ENCODE data around the gene PCF11. TPM values are rescaled to one million over a fixed set of nuclear protein-coding genes. Genes with fewer than 3 reads are reported as not detected.
"Not testable (repeated sequence)": the region's sequence is repeated elsewhere in the genome, so short reads cannot be mapped to it uniquely, and the experiment has no call there.

PCF11 gene
- total and polyA plus RNA-seq, 2 of the 13 experiments (the other 11 are each of a cell fraction or from before 2014, with no cell fraction given), result 40.3 to 47.7 TPM

- ATAC-seq (no peak), DNase-seq (ENCODE audit: low spot score) (no peak), FAIRE-seq (no peak)
- Histone ChIP-seq H3K4me3 (replicated peaks in 1 of 3; ENCODE audit: insufficient read depth in 1 of 3, low read depth in 2 of 3, low read length in 3 of 3) (no peak overlapping the region), H3K4me1 (ENCODE audit: insufficient read depth, low read length) (no peaks in the 10 kb centered on the region), H3K79me2 (ENCODE audit: insufficient read depth, low read length) (no peaks in the 10 kb centered on the region), H3K36me3 (replicated peaks in 1 of 2; ENCODE audit: control insufficient read depth in 1 of 2, insufficient read depth in 2 of 2, low read length in 2 of 2) (0 out of 5 replicates have a peak, but pooled peaks cover 0 to 4% of the 10 kb centered on the region in 2 experiments), H3K9ac (ENCODE audit: insufficient read depth, low read depth, low read length) (no peak overlapping the region), H3K4me2 (ENCODE audit: low read depth, low read length) (no peak overlapping the region), H3K9me3 (ENCODE audit: low read length) (no peaks in the 10 kb centered on the region), H3K27ac (ENCODE audit: extremely low read length, insufficient read depth, low read length) (no peak overlapping the region), H4K20me1 (ENCODE audit: insufficient read depth, low read length) (no peaks in the 10 kb centered on the region), H2AFZ (ENCODE audit: low read length) (no peak overlapping the region), H3K27me3 (ENCODE audit: control insufficient read depth in 1 of 2, insufficient read depth in 2 of 2, low read length in 2 of 2) (no peaks in the 10 kb centered on the region; a peak in 1 of 5 replicates)
- BruUV-seq (replicated peaks), result no TSS peak
- 95% methylated on average over 1 of the region's 1 CpG for WGBS (ENCODE audit: low lambda C conversion rate)
- TF ChIP-seq, protein P1, sequence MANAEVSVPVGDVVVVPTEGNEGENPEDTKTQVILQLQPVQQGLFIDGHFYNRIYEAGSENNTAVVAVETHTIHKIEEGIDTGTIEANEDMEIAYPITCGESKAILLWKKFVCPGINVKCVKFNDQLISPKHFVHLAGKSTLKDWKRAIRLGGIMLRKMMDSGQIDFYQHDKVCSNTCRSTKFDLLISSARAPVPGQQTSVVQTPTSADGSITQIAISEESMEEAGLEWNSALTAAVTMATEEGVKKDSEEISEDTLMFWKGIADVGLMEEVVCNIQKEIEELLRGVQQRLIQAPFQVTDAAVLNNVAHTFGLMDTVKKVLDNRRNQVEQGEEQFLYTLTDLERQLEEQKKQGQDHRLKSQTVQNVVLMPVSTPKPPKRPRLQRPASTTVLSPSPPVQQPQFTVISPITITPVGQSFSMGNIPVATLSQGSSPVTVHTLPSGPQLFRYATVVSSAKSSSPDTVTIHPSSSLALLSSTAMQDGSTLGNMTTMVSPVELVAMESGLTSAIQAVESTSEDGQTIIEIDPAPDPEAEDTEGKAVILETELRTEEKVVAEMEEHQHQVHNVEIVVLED (CRISPR knock-in tag; IDR thresholded peaks at IDR 0.05; ENCODE audit: borderline replicate concordance), result no peak
- no peak for TF ChIP-seq NFATC3 (CRISPR knock-in tag; IDR thresholded peaks at IDR 0.05)
- no peak for TF ChIP-seq MEIS2 (CRISPR knock-in tag; IDR thresholded peaks at IDR 0.05)
- no peak for TF ChIP-seq ZNF788 (CRISPR knock-in tag; IDR thresholded peaks at IDR 0.05; ENCODE audit: borderline replicate concordance)
- TF ChIP-seq ZNF598 (CRISPR knock-in tag; IDR thresholded peaks at IDR 0.05; ENCODE audit: borderline replicate concordance), result no peak
- POLR2A ChIA-PET, result no interaction called here
- in situ Hi-C loops (cut with HindIII; ENCODE audit: extremely low pct_ligation_motif_present, low pct_unique_long_range_greater_than_20kb) (no loop called here), intact Hi-C loops (cut with micrococcal nuclease; ENCODE audit: unreplicated experiment) (no loop called here)
- CTCF ChIA-PET (ENCODE audit: low intra/inter-chr PET ratio, low total read pairs), result no interaction called here
Measured at GRCh38 chr11:83206221-83206620, 49.3 kb downstream of the PCF11 start.

DNA sequence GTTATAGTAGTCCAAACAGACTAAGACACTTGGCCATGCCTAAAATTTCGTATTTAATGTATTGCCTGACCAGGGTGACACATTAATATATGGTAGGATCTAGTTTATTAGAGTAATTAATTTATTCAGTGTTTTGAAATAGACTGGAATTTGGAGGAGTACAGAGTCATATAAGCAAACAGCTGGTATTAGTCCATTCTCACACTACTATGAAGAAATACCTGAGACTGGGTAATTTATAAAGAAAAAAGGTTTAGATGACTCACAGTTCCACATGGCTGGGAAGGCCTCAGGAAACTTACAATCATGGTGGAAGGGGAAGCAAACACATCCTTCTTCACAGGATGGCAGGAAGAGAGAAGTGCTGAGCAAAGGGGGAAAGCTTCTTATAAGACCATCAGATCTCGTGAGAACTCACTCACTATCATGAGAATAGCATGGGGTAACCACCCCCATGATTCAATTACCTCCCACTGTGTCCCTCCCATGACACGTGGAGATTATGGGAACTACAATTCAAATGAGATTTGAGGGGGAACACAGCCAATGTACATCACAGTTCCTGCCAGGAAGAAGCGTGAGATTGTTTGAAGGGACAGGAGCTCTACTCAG, 49.9 kb downstream of the PCF11 start:
- FAIRE-seq; H3K4me2 ChIP-seq (ENCODE audit: low read depth, low read length); H3K27me3 ChIP-seq (ENCODE audit: control insufficient read depth in 1 of 2, insufficient read depth in 2 of 2, low read length in 2 of 2); H3K9me3 ChIP-seq (ENCODE audit: low read length); H3K9ac ChIP-seq (ENCODE audit: insufficient read depth, low read depth, low read length); H3K27ac ChIP-seq (ENCODE audit: extremely low read length, insufficient read depth, low read length); H2AFZ ChIP-seq (ENCODE audit: low read length); ATAC-seq; H4K20me1 ChIP-seq (ENCODE audit: insufficient read depth, low read length); CTCF ChIA-PET (ENCODE audit: low intra/inter-chr PET ratio, low total read pairs); H3K79me2 ChIP-seq (ENCODE audit: insufficient read depth, low read length); H3K4me3 ChIP-seq (replicated peaks in 1 of 3; ENCODE audit: insufficient read depth in 1 of 3, low read depth in 2 of 3, low read length in 3 of 3); in situ Hi-C loops (cut with HindIII; ENCODE audit: extremely low pct_ligation_motif_present, low pct_unique_long_range_greater_than_20kb); H3K4me1 ChIP-seq (ENCODE audit: insufficient read depth, low read length); H3K36me3 ChIP-seq (replicated peaks in 1 of 2; ENCODE audit: control insufficient read depth in 1 of 2, insufficient read depth in 2 of 2, low read length in 2 of 2); POLR2A ChIA-PET; DNase-seq (ENCODE audit: low spot score); intact Hi-C loops (cut with micrococcal nuclease; ENCODE audit: unreplicated experiment); BruUV-seq (replicated peaks): not testable (repeated sequence)
- WGBS (ENCODE audit: low lambda C conversion rate), result 82% methylated on average over 4 of the region's 4 CpGs
